ENCODE data around the gene HECW1.

DNA sequence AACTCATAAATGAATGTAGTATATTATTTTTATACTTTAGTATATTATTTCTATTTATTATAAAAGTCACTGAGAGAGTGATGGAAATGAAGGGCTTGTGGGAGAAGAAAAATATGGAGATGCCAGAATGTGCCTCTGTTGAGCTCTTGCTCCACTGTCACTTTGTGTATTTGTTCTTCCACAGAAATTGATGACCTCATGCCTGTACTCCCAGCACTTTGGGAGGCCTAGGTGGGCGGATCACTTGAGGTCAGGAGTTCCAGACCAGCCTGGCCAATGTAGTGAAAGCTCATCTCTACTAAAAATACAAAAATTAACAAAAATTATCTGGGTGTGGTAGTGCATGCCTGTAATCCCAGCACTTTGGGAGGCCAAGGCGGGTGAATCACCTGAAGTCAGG is 394.0 kb downstream of the HECW1 start:
- TF ChIP-seq EZH2 (IDR thresholded peaks at IDR 0.05; ENCODE audit: insufficient read depth, poor library complexity, severe bottlenecking) (no peak), EZH2phosphoT487 (IDR thresholded peaks at IDR 0.05; ENCODE audit: insufficient read depth, low read depth) (no peak)
